Effector memory CD4-positive, alpha-beta T cell (primary cell): ENCODE data around the gene TM4SF4.

Experiments
- DNase-seq, 3 donors: peaks; one replicate each; pipeline ENCODE4 v3.0.0-alpha.2; 2020
- H3K27ac ChIP-seq: 2 replicates; pipeline ENCODE4 v1.7.0; 2013; ENCODE audit warnings: mild to moderate bottlenecking, low read length, moderate library complexity; ENCODE audit not compliant: insufficient read depth, poor library complexity, severe bottlenecking
- H3K27me3 ChIP-seq: replicated peaks from 2 replicates; pipeline ENCODE4 v1.7.0; 2013; ENCODE audit warnings: mild to moderate bottlenecking, low read length; ENCODE audit not compliant: insufficient read depth, control insufficient read depth, poor library complexity, severe bottlenecking
- H3K36me3 ChIP-seq: 2 replicates; pipeline ENCODE4 v1.7.0; 2013; ENCODE audit warnings: mild to moderate bottlenecking, low read length, moderate library complexity; ENCODE audit not compliant: control insufficient read depth, insufficient read depth
- H3K4me1 ChIP-seq: 2 replicates; pipeline ENCODE4 v1.7.0; 2013; ENCODE audit warnings: low read length, mild to moderate bottlenecking; ENCODE audit not compliant: control insufficient read depth, insufficient read depth, poor library complexity, severe bottlenecking
- H3K4me3 ChIP-seq: 2 replicates; pipeline ENCODE4 v1.7.0; 2013; ENCODE audit warnings: low read length, low read depth, mild to moderate bottlenecking; ENCODE audit not compliant: insufficient read depth, poor library complexity, severe bottlenecking
- H3K9me3 ChIP-seq: 2 replicates; pipeline ENCODE4 v1.7.0; 2013; ENCODE audit warnings: mild to moderate bottlenecking, low read length, moderate library complexity; ENCODE audit not compliant: control insufficient read depth

Gene TM4SF4

DNA sequence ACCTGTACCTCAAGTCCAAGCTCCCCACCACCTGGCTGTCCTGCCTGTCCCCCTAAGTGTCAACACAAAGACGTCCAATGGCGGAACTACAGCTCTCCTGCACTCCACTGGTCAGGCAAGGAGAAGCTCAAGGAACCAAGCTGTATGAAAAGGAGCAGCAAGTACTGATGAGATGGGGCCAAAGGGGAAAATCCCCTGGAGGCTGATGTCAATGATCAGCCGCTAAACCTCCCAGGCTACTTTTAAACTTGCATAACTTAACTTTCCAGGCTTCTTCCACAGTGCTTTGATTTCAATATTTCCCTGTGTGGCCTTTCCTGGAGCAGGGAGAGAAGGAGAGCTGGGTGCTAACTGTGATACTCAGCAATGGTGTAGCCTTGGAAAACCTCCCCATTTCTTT, 35.0 kb downstream of the TM4SF4 start:
- Histone ChIP-seq H3K9me3 (no peaks in the 10 kb centered on the region), H3K36me3 (no peaks in the 10 kb centered on the region), H3K4me3 (no peak overlapping the region), H3K27ac (no peak overlapping the region), H3K4me1 (no peaks in the 10 kb centered on the region), H3K27me3 (no peaks in the 10 kb centered on the region)
- DNase-seq = no peak

DNA sequence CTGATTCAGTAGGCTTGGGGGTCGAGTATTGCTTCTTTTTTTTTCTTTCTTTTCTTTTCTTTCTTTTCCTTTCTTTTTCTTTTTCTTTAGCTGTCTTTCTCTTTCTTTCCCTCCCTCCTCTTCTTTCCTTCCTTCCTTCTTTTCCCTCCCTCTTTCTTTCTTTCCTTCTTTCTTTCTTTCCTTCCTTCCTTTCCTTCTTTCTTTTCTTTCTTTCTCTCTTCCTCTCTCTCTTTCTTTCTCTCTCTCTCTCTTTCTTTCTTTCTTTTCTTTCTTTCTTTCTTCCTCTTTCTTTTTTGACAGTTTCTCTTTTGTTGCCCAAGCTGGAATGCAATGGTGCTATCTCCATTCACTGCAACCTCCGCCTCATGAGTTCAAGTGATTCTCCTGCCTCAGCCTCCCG, 36.0 kb downstream of the TM4SF4 start:
- DNase-seq = no peak
- Histone ChIP-seq H3K27ac (no peak overlapping the region), H3K4me3 (no peak overlapping the region), H3K36me3 (no peaks in the 10 kb centered on the region), H3K4me1 (no peaks in the 10 kb centered on the region), H3K9me3 (no peaks in the 10 kb centered on the region), H3K27me3 (no peaks in the 10 kb centered on the region)

DNA sequence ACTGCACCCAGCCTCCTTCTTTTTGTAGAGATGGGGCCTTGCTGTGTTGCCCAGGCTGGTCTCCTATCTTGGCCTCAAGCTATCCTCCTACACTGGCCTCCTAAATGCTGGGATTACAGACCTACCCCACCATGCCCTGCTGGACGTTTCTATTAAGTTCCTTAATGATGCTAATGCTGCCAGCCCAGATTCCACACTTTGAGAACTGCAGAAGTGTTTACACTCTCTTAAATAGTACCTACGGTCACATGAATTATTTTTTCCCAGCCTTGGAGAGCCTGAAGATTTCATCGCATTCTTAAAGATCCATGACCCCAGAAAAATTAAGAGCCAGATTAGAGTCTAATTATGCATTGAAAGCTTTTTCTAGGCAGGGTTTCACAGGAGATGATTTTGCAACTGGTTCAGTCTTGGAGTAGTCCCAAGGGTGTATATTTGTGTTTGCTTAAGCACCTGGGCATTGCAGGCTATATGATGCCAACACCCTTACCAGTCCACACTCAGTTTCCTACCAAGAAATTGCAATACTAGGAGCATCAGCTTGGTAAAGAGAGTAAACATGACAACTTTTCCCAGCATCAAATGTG, 36.6 kb downstream of the TM4SF4 start:
- Histone ChIP-seq H3K4me3 (no peak overlapping the region), H3K4me1 (no peaks in the 10 kb centered on the region), H3K36me3 (no peaks in the 10 kb centered on the region), H3K27me3 (no peaks in the 10 kb centered on the region), H3K9me3 (no peaks in the 10 kb centered on the region), H3K27ac (no peak overlapping the region)
- no peak for DNase-seq

- Histone ChIP-seq H3K4me3 (no peak overlapping the region), H3K27ac (no peak overlapping the region), H3K9me3 (no peaks in the 10 kb centered on the region), H3K36me3 (no peaks in the 10 kb centered on the region), H3K27me3 (no peaks in the 10 kb centered on the region), H3K4me1 (no peaks in the 10 kb centered on the region)
- no peak for DNase-seq
Observed at GRCh38 chr3:149512073-149512782, 37.7 kb downstream of the TM4SF4 start.

- Histone ChIP-seq H3K36me3 (no peaks in the 10 kb centered on the region), H3K27ac (no peak overlapping the region), H3K4me1 (no peaks in the 10 kb centered on the region), H3K27me3 (no peaks in the 10 kb centered on the region), H3K9me3 (no peaks in the 10 kb centered on the region), H3K4me3 (no peak overlapping the region)
- no peak for DNase-seq
Observed at GRCh38 chr3:149514471-149514870, 40.0 kb downstream of the TM4SF4 start.

DNA sequence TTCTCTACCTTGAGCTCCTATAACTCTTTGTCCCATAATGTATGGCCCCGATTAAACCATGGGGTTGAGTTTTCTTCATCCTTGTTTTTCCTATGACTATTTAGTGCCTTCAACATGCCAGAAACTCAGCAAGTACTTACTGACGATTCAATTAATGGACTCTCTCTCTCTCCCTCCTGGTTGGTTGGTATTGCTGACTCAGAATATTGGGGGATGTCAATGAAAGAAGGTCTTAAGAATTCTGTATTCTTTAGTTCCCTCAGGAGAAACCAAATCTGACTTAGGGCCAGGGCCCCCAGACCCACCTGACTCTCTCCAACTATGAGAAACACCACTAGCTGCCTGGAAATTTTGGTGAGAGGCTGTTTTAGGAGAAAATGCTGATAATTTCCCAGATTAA, 40.8 kb downstream of the TM4SF4 start:
- Histone ChIP-seq H3K36me3 (no peaks in the 10 kb centered on the region), H3K4me3 (no peak overlapping the region)

GRCh38 chr3:149516920-149517319, 42.4 kb downstream of the TM4SF4 start:
- no peaks in the 10 kb centered on the region for H3K4me1 ChIP-seq
- H3K4me3 ChIP-seq = no peak overlapping the region
- H3K27me3 ChIP-seq = no peaks in the 10 kb centered on the region
- no peak overlapping the region for H3K27ac ChIP-seq
- no peaks in the 10 kb centered on the region for H3K9me3 ChIP-seq
- no peaks in the 10 kb centered on the region for H3K36me3 ChIP-seq
- DNase-seq = no peak

More for the DNA sequence above, 40.8 kb downstream of the TM4SF4 start:
- DNase-seq = no peak
- H3K27me3 ChIP-seq = no peaks in the 10 kb centered on the region
- H3K4me1 ChIP-seq = no peaks in the 10 kb centered on the region
- H3K9me3 ChIP-seq = no peaks in the 10 kb centered on the region
- H3K27ac ChIP-seq = no peak overlapping the region

DNA sequence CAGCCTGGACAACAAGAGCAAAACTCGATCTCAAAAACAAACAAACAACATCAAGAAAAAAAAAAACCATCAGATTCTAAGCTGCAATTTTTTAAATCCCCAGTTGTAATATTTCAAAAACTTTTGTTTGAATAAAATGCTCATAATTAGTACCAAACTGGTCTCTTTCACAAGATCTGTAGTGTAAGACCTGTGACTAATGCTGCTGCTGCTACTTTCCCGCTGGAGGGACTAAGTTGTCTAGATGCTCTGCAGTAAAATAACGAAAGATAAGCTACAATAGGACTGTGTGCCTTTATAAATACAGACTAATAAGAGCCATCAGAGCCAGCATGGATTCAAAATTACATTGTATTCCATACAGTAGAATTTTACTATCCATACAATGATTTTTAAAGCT, 45.4 kb downstream of the TM4SF4 start:
- H3K4me1 ChIP-seq = no peaks in the 10 kb centered on the region
- no peaks in the 10 kb centered on the region for H3K36me3 ChIP-seq
- no peaks in the 10 kb centered on the region for H3K27me3 ChIP-seq
- H3K9me3 ChIP-seq = no peaks in the 10 kb centered on the region
- H3K27ac ChIP-seq = no peak overlapping the region
- DNase-seq = no peak
- H3K4me3 ChIP-seq = no peak overlapping the region

GRCh38 chr3:149523512-149524299, 49.2 kb downstream of the TM4SF4 start:
- no peak for DNase-seq
- H3K4me1 ChIP-seq = no peaks in the 10 kb centered on the region
- no peaks in the 10 kb centered on the region for H3K9me3 ChIP-seq
- no peak overlapping the region for H3K4me3 ChIP-seq
- no peaks in the 10 kb centered on the region for H3K36me3 ChIP-seq
- no peaks in the 10 kb centered on the region for H3K27me3 ChIP-seq
- H3K27ac ChIP-seq = no peak overlapping the region
